Neural progenitor cell (in vitro differentiated cells): ENCODE data around the gene STXBP5.

ENCODE experiments used
- CTCF ChIP-seq: fragments of 200-600 bp; sonication (generic); IDR thresholded peaks from 2 replicates; pipeline ENCODE4 v1.5.1; 2017; ENCODE audit warnings: antibody characterized with exemption, mild to moderate bottlenecking
- EZH2 ChIP-seq: fragments of 200-600 bp; sonication (generic); IDR thresholded peaks from 2 replicates; pipeline ENCODE4 v1.6.1; 2017; ENCODE audit warnings: antibody characterized with exemption, mild to moderate bottlenecking, moderate library complexity
- EZH2phosphoT487 ChIP-seq: fragments of 200-600 bp; sonication (generic); IDR thresholded peaks from 2 replicates; pipeline ENCODE4 v1.6.1; 2017; ENCODE audit warnings: antibody characterized with exemption

GRCh38 chr6:147201885-147202515 is 2.2 kb upstream of the STXBP5 start:
- TF ChIP-seq EZH2 = no peak
- no peak for TF ChIP-seq CTCF
- no peak for TF ChIP-seq EZH2phosphoT487
